ENCODE data around the gene HSFX3.
A peak's percentile ranks its signal among the peaks of the same experiment; 100 is the strongest.
"Not testable (repeated sequence)": the region's sequence is repeated elsewhere in the genome, so short reads cannot be mapped to it uniquely, and the experiment has no call there.

HSFX3 gene

DNA sequence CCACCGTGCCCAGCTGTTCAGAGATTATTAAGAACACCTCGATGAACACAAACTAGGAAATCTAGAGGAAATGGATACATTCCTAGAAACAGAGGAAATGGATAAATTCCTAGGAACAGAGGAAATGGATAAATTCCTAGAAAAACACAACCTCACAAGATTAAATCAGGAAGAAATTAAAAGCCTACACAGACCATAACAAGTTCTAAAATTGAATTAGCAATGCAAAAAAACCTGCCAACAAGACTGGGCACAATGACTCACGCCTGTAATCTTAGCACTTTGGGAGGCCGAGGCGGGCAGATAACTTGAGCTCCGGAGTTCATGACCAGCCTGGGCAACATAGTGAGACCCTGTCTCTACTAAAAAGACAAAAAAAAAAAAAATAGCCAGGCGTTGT, 31.5 kb downstream of the HSFX3 start:
- no peak for DNase-seq (ENCODE audit: low read depth in 1 of 2, low spot score in 1 of 2)

DNA sequence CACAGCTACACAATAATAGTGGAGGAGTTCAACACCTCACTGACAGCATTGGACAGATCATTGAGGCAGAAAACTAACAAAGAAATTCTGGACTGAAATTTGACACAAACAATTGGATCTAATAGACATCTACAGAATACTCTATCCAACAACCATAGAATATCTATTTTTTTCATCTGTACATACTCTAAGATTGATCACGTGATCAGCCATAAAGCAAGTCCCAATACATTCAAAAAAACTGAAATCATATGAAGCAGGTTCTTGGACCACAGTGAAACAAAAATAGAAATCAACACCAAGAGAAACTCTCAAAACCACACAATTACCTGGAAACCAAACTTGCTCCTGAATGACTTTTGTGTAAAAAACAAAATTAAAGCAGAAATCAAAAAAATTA, 32.4 kb downstream of the HSFX3 start:
- DNase-seq (ENCODE audit: low read depth in 1 of 2, low spot score in 1 of 2) = no peak

DNA sequence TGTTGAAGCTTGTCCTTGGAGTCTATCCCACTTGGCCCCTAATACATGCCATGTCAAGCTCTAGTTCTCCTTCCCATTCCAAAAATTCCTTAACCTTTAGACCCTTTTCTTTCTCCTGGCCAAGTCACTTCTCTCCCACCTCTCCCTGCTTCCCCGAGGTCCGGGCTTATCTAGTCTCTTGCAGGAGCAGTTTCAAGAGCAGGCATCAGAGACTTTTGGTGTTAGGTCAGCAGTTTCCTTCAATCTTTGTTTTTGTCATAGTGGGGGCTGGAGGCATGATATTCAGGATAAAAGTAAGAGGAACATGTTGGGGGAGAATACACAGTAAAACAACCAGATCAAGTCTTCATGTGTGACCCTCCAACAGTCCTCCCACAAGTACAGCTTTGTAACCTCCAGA, 33.1 kb downstream of the HSFX3 start:
- no peak for DNase-seq (ENCODE audit: low read depth in 1 of 2, low spot score in 1 of 2)

DNA sequence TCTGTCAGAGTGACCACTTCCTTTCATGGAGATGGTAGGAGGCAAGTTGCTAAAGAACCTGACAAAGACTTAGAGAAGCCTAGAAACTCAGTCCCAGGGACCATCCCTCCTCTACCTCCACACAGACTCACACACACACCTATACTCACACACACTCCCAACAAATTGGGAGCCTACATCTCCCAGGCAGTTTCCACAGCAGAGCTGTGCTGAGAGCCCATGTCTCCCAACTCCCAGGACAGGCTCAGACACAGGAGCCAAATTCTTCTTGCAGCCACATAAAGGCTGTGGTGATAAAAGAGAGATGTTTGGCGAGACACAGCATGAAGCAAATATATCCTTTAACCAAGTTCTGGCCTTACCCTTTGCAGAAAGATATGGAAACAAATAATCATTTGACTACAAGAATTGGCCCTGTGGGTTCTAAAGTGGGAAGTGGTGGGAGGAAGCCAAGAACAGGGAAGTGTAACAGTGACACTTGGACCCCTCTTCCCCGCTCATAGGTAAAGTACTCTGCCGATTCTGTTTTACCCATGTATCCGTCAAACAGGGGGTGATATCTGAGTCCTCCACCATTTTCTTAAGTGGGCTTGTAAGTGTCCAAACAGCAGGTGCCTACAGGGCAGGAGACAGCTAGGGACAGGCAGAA, 33.6 kb downstream of the HSFX3 start:
- no peak for DNase-seq (ENCODE audit: low read depth in 1 of 2, low spot score in 1 of 2)

DNA sequence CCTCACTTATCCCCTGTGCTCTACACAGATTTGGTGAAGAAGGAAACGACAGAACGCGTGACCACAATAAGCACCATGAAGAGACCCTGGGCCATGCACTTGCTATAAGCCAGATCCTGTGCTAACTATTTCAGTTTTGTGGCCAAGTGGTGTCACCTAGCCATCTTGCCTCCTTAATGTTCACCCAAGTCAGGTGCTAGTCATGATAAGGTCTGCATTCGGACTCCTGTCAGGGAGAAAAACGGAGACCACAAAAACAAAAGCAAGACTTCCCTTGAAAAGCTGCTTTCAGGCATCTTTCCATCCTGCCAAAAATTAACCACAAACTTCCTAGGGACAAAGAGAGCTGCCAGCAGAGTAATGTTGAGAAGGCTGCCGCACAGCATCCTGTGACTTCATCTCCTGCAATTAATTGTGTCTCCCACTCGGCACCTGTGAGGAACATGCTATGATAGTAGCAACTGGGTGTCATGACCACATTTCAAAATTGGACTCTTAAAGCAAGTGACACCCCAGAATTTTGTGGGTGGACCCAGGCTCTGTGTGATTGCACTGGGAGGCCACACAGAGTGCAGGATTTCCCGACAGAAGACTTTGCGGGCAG, 35.8 kb downstream of the HSFX3 start:
- no peak for DNase-seq (ENCODE audit: low read depth in 1 of 2, low spot score in 1 of 2)

DNA sequence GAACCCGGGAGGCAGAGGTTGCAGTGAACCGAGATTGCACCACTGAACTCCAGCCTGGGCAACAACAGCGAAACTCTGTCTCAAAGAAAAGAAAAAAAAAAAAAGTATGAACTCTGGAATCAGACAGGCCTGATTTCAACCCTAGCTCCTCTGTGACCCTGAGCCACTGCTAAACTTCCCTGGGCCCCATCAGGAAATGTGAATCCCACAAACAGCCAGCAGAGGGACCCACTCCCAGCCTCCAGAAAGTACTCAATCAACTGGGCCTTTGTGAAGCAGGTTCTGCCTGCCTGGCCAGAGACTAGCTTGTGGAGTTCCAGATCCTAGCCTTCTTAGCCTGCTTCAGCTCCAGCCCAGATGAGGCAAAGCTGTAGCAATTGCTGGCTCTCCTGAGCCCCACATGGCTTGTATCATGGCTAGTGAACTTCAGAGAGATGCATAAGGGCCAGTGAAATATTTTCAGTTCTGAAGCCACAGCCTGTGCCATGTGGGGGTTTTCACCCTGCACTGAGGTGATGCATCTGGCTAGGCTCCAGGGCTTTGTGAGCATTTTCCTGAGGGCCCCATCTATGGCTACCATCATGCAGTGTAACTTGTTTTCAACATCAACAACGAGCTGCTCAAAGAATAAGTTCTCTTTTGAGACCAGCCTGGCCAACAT, 37.4 kb downstream of the HSFX3 start:
- peak; percentile 19 to 34 for DNase-seq (ENCODE audit: low read depth in 1 of 2, low spot score in 1 of 2)

DNA sequence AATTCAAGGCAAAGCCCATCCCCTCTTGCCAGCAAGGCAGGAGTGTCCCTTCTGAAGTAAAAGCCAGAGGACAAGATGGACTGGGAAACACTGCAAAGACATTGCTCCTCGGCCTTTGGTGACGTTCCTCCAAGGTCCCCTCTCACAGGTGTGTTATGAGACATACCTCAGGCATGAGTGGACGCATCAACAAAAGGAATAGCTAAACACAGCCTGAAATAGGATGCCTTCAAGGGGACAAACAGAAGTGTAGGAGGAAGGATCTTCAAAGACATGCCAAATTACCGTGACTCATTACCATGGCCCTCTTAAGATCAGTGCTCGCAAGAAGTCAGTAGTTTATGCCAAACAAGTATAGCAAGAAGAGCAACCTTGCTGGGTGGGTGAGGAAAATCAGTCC, 38.6 kb downstream of the HSFX3 start:
- no peak for DNase-seq (ENCODE audit: low read depth in 1 of 2, low spot score in 1 of 2)

DNA sequence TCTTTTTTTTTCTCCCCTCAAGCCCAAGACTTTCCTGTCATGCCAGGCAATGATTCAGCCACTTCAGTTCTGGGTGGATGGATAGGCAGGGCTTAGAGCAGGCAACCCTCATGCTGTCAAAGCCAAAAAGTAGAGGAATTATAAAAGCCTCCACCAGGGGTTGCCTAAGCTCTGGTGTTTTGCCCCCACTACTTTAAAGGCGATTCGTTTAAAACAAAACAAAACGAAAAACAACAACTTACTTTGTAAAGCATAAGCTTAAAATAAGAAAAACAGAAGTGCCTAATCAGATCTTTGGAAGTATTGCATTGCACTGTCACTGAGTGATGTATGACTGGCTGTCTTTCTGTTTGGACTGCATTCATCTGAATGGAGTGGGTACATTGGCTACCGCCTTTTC, 39.3 kb downstream of the HSFX3 start:
- no peak for DNase-seq (ENCODE audit: low read depth in 1 of 2, low spot score in 1 of 2)

DNA sequence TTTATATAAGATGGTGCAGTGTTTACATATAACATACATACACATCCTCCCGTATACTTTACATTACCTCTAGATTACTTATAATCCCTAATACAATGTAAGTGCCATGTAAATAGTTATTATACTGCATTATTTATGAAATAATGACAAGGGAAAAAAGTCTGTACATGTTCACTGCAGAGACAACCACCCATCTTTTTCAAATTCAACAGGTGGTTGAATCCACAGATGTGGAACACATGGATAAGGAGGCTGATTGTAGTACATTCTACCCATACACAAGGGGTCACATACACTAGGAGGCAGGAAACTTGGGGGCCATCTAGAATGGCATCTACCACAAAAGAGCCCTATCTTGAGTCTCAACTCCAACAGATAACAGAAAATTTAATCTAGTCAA, 41.3 kb downstream of the HSFX3 start:
- no peak for DNase-seq (ENCODE audit: low read depth in 1 of 2, low spot score in 1 of 2)

DNA sequence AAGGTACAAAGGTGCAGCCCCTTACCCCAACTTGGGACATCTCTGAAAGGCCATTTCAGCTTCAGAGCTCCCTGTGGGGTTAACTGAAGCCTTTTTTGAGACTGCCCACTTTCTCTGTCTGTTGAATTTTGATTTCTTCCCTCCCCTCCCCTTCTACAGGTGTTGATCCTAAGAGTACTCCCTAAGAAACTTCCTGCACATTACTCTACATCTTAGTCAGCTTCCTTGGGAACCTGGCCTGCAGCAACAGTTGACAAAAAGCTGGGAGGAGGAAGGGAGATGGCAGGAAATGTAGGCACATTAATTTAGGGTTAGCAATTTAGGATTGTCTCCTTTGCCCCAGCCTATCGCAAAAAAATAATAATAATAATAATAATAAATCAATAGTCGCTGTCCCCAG, 43.4 kb downstream of the HSFX3 start:
- no peak for DNase-seq (ENCODE audit: low read depth in 1 of 2, low spot score in 1 of 2)

DNA sequence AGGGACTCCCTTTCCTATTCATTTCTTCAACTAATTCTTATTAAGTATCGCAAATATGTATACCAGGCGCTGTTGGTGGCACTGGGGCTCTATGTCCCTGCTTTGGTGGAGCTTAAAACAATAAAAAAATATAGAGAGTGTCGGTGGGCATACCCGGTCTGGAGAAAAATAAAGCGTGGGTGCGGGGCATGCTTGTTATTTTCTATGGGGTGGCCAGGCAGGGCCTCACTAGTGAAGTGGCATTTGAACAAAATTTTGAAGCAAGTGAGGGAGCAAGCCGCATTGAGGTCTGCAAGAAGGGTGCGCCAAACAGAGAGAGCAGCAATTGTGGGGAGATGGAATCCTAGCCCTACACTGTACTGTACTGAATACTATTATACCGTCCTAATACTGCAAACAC, 44.1 kb downstream of the HSFX3 start:
- DNase-seq (ENCODE audit: low read depth in 1 of 2, low spot score in 1 of 2) = no peak

DNA sequence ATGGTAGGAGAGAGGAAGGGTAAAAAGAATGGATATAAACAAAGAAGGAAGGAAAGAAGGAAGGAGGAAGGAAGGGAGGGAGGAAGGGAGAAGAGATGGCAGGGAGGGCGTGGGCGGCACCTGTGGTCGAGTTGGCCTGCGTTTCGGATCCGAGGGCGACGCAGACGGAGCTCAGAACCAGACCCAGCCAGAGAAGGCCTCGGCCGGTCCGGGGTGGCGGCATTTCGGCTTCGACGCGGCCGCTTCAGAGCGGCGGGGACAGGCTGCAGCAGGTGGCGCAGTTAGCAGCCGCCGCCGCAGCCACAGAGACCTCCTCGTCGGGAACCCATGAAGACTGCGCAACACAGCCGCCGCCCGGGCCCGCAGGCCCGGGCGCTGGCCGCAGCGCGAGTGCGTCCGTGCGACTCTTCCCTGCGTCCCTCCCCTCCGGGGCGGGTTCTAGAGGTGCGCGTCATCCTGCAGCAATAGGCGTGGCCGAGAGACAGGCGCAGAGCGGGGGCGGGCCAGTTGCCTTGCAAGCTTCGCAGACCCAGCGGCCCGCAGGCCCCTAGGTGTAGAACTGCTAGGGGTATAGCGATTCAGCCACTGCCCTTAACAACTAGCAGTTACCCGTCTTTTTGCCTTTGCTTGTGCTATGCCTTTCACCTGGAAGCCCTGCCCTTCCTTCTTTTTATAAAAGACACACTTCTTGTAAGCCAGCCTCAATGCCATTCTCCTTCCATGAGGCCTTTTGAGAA, 44.6 kb downstream of the HSFX3 start, which contains the start of gene IDS:
Gene IDS, minus strand, starts transcription at position 392 of the 737 bp plus-strand sequence. Its CDS starts 169 bp downstream, at position 223.
- peak; percentile 67 to 70 for DNase-seq (ENCODE audit: low read depth in 1 of 2, low spot score in 1 of 2)

DNA sequence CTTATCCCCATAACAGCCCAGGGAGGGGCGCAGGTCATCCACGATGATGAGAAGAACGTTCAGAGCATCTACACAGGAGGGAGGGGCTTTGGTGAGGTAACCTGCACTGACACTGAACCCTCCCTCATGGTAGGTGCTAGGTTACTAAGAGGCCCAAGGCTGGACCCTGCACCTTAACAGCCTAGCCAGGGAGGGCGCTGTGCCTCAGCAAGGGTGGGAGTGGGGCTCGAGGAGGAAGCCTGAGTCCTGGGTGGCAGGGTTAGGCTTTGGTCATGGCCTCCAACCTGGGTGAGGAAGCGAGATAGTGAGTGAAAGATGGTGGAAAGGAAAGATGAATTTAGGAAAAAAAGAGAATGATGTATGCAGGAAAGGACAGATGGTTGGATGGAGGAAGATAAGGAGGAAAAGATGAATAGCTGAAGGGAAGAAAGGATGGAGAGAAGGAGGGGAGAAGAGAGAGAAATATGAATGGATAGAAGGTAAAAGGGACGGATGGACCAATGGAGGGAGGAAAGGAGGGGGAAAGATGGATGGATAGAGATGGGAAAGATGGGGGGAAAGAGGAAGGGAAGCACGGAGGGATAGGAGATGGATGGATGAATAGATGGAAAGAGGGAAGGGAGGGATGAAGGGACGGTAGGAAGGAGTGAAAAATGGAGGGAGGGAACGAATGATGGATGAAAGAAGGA, 45.4 kb downstream of the HSFX3 start:
- peak; percentile 30 to 35 for DNase-seq (ENCODE audit: low read depth in 1 of 2, low spot score in 1 of 2)

DNA sequence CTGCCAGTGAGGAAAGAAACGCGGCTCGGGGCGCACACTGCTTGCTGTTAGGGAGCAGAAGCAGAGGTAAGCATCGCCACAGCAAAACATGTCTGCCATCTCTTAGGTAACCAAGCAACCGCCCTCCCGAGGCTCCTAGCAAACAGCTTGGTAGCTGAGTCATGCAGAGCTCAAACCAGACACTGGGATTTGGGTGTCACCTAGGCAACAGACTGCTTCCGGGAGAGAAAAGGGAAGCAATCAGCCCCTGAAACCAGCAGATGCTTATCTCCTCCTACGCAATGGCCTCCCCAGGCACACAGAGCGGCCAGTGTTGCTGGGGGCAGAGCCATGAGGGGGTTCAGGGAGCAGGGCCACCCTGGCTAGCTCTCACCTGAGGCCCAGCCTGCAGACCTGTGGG, 46.3 kb downstream of the HSFX3 start:
- peak; percentile 21 to 39 for DNase-seq (ENCODE audit: low read depth in 1 of 2, low spot score in 1 of 2)

DNA sequence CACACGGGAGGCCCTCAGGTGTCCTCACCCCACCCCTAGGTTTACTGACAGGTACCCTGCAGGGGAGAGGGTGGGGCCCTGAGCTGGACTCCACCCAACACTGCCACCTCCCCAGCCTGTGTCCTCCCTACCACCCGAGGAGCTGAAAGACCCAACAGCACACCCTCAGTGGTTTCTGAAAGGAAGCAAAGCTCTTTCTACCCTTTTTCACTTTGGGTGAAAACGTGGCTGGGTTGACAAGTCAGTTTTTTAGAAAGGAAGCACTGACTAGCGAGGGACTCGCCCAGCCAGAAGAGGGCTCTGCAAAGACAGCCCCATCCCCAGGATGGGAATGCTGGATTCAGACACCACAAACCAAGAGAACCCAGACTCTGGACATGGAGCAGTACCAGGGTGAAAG, 46.8 kb downstream of the HSFX3 start:
- not testable (repeated sequence) for DNase-seq (ENCODE audit: low read depth in 1 of 2, low spot score in 1 of 2)

DNA sequence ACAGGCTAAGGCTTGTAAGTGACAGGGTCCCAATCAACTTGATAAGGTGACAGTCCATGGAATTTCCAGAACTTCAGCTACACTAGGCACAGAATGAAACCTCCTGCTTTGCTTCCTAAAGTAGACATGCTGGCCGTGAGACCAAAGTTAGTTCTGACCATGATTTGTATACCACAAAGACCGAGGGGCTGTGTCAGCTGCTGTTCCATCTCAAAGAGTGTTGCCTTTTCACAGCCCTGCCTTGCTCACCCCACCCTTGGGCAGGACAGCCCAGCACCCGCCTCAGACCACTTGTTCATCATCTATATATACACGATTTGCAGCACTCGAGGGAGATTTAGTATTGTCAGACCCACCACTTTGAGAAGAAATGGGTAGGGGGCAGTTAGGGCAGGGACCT, 50.0 kb downstream of the HSFX3 start:
- DNase-seq (ENCODE audit: low read depth in 1 of 2, low spot score in 1 of 2) = no peak

DNA sequence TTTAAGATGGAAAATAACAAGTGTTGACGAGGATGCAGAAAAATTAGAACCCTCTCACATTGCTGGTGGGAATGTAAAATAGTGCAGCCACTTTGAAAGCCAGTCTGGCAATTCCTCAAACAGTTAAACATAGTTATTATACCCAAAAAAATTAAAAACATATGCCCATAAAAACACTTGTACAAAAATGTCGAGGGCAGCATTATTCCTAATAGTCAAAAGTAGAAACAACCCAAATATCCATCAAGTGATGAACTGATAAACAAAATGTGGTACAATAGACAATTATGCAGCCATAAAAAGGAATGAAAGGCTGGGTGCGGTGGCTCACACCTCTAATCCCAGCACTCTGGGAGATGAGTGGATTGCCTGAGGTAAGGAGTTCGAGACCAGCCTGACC, 51.0 kb downstream of the HSFX3 start:
- no peak for DNase-seq (ENCODE audit: low read depth in 1 of 2, low spot score in 1 of 2)
